B cell (primary cell): ENCODE measurements around the gene CSTF1. TPM values are rescaled to one million over a fixed set of nuclear protein-coding genes. Genes with fewer than 3 reads are reported as not detected.

ENCODE experiments used
- ATAC-seq: fragments of 200-7000 bp; cut with Tn5 transposase; one replicate; pipeline ENCODE4 v1.10.0; 2021; ENCODE audit warnings: low read depth, mild to moderate bottlenecking, moderate number of reproducible peaks, moderate library complexity
- CTCF ChIA-PET: fragments of 350-600 bp; sonication (Branson Sonifier 250); formaldehyde crosslinking; loops from one replicate; lab custom pipeline; 2021; ENCODE audit warnings: antibody characterized with exemption, inconsistent platforms; lab: Charles Lee
- POLR2A ChIA-PET: fragments of 350-600 bp; sonication (Branson Sonifier 250); formaldehyde crosslinking; loops from one replicate; lab custom pipeline; 2021; ENCODE audit warnings: antibody characterized with exemption; lab: Charles Lee
- DNase-seq: peaks from one replicate; pipeline ENCODE4 v3.0.0; 2013
- H2AFZ ChIP-seq: 2 replicates; pipeline ENCODE4 v1.6.1; 2012; ENCODE audit warnings: mild to moderate bottlenecking, low read depth, low read length; ENCODE audit not compliant: insufficient read depth, poor library complexity, severe bottlenecking
- H3K27ac ChIP-seq, 2 donors: 1 replicate in 1 of 2; 2 replicates in 1 of 2; pipeline ENCODE4 v1.5.1; 2012 to 2013; ENCODE audit warnings: low read length in 2 of 2, mild to moderate bottlenecking in 2 of 2, moderate library complexity in 1 of 2
- H3K27me3 ChIP-seq, 4 experiments: fragments of 200-600 bp in 1 of 4; sonication (generic) in 1 of 4; replicated peaks in 1 of 4; 1 replicate in 2 of 4; 2 replicates in 2 of 4; pipeline versions ENCODE4 v1.6.1 to v1.7.0; 2013 to 2016; ENCODE audit warnings: low read length in 3 of 4, mild to moderate bottlenecking in 2 of 4, mixed read lengths in 1 of 4, moderate library complexity in 1 of 4; ENCODE audit not compliant: insufficient read depth in 4 of 4, control insufficient read depth in 3 of 4; ENCODE audit errors: control extremely low read depth in 1 of 4
- H3K36me3 ChIP-seq, 2 experiments: replicated peaks in 1 of 2; 1 replicate in 1 of 2; 2 replicates in 1 of 2; pipeline versions ENCODE4 v1.6.1 to v1.7.1; 2013; ENCODE audit warnings: low read length in 1 of 2; ENCODE audit not compliant: insufficient read depth in 2 of 2, control insufficient read depth in 1 of 2; ENCODE audit errors: control extremely low read depth in 1 of 2, extremely low read depth in 1 of 2
- H3K4me1 ChIP-seq, 2 donors: fragments of 200-600 bp in 1 of 2; sonication (generic) in 1 of 2; 1 replicate in 1 of 2; 2 replicates in 1 of 2; pipeline versions ENCODE4 v1.5.1 to v1.6.1; 2013 to 2017; ENCODE audit warnings: low read length in 2 of 2; ENCODE audit not compliant: control insufficient read depth in 2 of 2, insufficient read depth in 2 of 2
- H3K4me2 ChIP-seq: replicated peaks from 2 replicates; pipeline ENCODE3; 2012; ENCODE audit warnings: mild to moderate bottlenecking, low read depth, low read length; ENCODE audit not compliant: poor library complexity, severe bottlenecking
- H3K4me3 ChIP-seq, 5 experiments: fragments of 200-600 bp in 1 of 5; sonication (generic) in 1 of 5; 1 replicate in 3 of 5; 2 replicates in 2 of 5; pipeline versions ENCODE4 v1.5.1 to v1.7.0; 2011 to 2016; ENCODE audit warnings: low read length in 4 of 5, mild to moderate bottlenecking in 4 of 5, low read depth in 2 of 5, control low read depth in 1 of 5, moderate library complexity in 1 of 5; ENCODE audit not compliant: insufficient read depth in 1 of 5; ENCODE audit errors: control extremely low read depth in 1 of 5, extremely low read depth in 1 of 5
- H3K79me2 ChIP-seq: fragments of 200-600 bp; sonication (generic); one replicate; pipeline ENCODE4 v1.6.0; 2016; ENCODE audit warnings: low read length; ENCODE audit not compliant: control insufficient read depth, insufficient read depth
- H3K9ac ChIP-seq: fragments of 200-600 bp; sonication (generic); 2 replicates; pipeline ENCODE4 v1.6.1; 2017; ENCODE audit warnings: mild to moderate bottlenecking, low read length, moderate library complexity
- H3K9me3 ChIP-seq, 3 donors: one replicate each; pipeline versions ENCODE4 v1.6.1 to v1.7.1; 2013; ENCODE audit warnings: low read length in 2 of 3; ENCODE audit not compliant: control insufficient read depth in 2 of 3, insufficient read depth in 1 of 3; ENCODE audit errors: control extremely low read depth in 1 of 3
- H4K20me1 ChIP-seq: 2 replicates; pipeline ENCODE4 v1.6.0; 2012; ENCODE audit warnings: mild to moderate bottlenecking, low read length; ENCODE audit not compliant: insufficient read depth, control insufficient read depth, poor library complexity, severe bottlenecking
- H3K27ac Mint-ChIP-seq: one replicate; pipeline ENCODE4 v1.8.0; 2021; ENCODE audit warnings: mixed read lengths
- H3K27me3 Mint-ChIP-seq: one replicate; pipeline ENCODE4 v1.8.0; 2021; ENCODE audit warnings: mixed read lengths
- H3K4me1 Mint-ChIP-seq: one replicate; pipeline ENCODE4 v1.8.0; 2021; ENCODE audit warnings: mixed read lengths
- H3K4me3 Mint-ChIP-seq: one replicate; pipeline ENCODE4 v1.8.0; 2021; ENCODE audit warnings: mixed read lengths
- H3K9me3 Mint-ChIP-seq: one replicate; pipeline ENCODE4 v1.8.0; 2022; ENCODE audit warnings: mixed read lengths; ENCODE audit not compliant: insufficient read depth
- CTCF ChIP-seq: fragments of 200-600 bp; IDR thresholded peaks from one replicate; pipeline ENCODE4 v1.8.0; 2022; ENCODE audit warnings: antibody characterized with exemption, mild to moderate bottlenecking
- EZH2 ChIP-seq: IDR thresholded peaks from 2 replicates; pipeline ENCODE4 v1.6.1; 2012; ENCODE audit warnings: borderline replicate concordance, low read depth, mild to moderate bottlenecking, moderate library complexity, low read length; ENCODE audit not compliant: insufficient read depth, poor library complexity, severe bottlenecking
- WGBS: methylation state at CpG from one replicate; pipeline ENCODE4 v1.1.5; 2013; ENCODE audit warnings: missing lambda C conversion rate; ENCODE audit not compliant: insufficient coverage; 5-methylcytosine and 5-hydroxymethylcytosine counted together
- intact Hi-C: fragments of 100-400 bp; cut with micrococcal nuclease; formaldehyde crosslinking; loops from one replicate; pipeline ENCODE4 v1.10.0; 2022
- polyA plus RNA-seq: library from polyadenylated mRNA; depleted of rRNA; stranded (reverse); fragments of >200 nt; gene quantifications from 2 replicates; pipeline ENCODE4 v1.2.3, GENCODE V29; 2012
- total RNA-seq, 2 donors: library from RNA; stranded (reverse); fragments of 120-200 nt in 1 of 2; gene quantifications; 1 replicate in 1 of 2; 2 replicates in 1 of 2; pipeline versions ENCODE4 v1.2.3 to v1.2.4, GENCODE V29; 2013 to 2022

Gene CSTF1
- total and polyA plus RNA-seq, 2 donors (not counting 1 experiment from before 2014, with no cell fraction given) = 18.3 to 33.8 TPM

GRCh38 chr20:56352345-56353055, 39.9 kb upstream of the CSTF1 start:
- Histone ChIP-seq H3K4me3 (no peak overlapping the region), H3K79me2 (no peaks in the 10 kb centered on the region), H3K9ac (no peak overlapping the region), H2AFZ (no peak overlapping the region), H3K9me3 (no peaks in the 10 kb centered on the region), H4K20me1 (no peaks in the 10 kb centered on the region), H3K4me2 (no peak overlapping the region), H3K4me1 (no peaks in the 10 kb centered on the region), H3K27me3 (peaks cover 0 to 9% (median 7%) of the 10 kb centered on the region in 4 experiments), H3K27ac (no peak overlapping the region), H3K36me3 (no peaks in the 10 kb centered on the region)
- TF ChIP-seq CTCF (no peak), EZH2 (no peak)
- Mint-ChIP-seq H3K4me1 (no peaks in the 10 kb centered on the region), H3K9me3 (no peaks in the 10 kb centered on the region), H3K27me3 (peaks cover 39% of the 10 kb centered on the region), H3K27ac (no peak overlapping the region), H3K4me3 (no peak overlapping the region)
- intact Hi-C loops = no loop called here
- 63% methylated on average over 3 of the region's 5 CpGs for WGBS
- ChIA-PET CTCF (no interaction called here), POLR2A (no interaction called here)
- ATAC-seq (no peak), DNase-seq (no peak)

- Histone ChIP-seq H3K27ac (no peak overlapping the region), H4K20me1 (no peaks in the 10 kb centered on the region), H3K36me3 (no peaks in the 10 kb centered on the region), H3K4me3 (no peak overlapping the region), H2AFZ (no peak overlapping the region), H3K9ac (no peak overlapping the region), H3K9me3 (no peaks in the 10 kb centered on the region), H3K4me2 (no peak overlapping the region), H3K27me3 (peaks cover 0 to 9% (median 1%) of the 10 kb centered on the region in 4 experiments), H3K79me2 (no peaks in the 10 kb centered on the region), H3K4me1 (peaks cover 0 to 4% of the 10 kb centered on the region in 2 donors)
- H3K27me3 Mint-ChIP-seq = peaks cover 30% of the 10 kb centered on the region
- DNase-seq (no peak), ATAC-seq (no peak)
- CTCF ChIA-PET = no interaction called here
- H3K9me3 Mint-ChIP-seq = no peaks in the 10 kb centered on the region
- TF ChIP-seq EZH2 = no peak
- TF ChIP-seq CTCF = no peak
- POLR2A ChIA-PET = no interaction called here
- 64% methylated on average over 4 of the region's 4 CpGs for WGBS
- no peak overlapping the region for H3K4me3 Mint-ChIP-seq
- intact Hi-C loops = no loop called here
- H3K4me1 Mint-ChIP-seq = peaks cover 6% of the 10 kb centered on the region
- no peak overlapping the region for H3K27ac Mint-ChIP-seq
These were observed 39.1 kb upstream of the CSTF1 start for GRCh38 chr20:56353356-56353755.
